ENCODE measurements around the gene OR6K2.

Gene OR6K2

DNA sequence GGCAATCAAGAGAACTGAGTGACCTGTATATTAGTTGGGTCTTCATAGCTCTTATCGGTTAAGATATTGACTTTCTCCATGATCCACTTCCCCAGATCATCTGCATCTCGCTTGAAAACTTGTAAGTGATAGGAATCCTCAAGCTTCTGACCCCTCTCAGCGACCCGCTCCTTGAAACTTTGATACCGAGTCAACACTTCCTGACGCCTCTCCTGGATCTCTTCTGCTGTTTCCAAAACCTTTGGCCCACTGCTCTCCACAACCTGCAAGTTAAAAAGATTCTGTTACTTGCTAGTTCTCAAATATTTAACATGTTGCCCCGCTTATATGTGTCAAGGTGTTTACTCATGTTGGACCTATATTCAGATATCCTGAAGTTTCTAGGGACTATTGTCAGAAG is 15.4 kb downstream of the OR6K2 start:
- no peak for DNase-seq

DNA sequence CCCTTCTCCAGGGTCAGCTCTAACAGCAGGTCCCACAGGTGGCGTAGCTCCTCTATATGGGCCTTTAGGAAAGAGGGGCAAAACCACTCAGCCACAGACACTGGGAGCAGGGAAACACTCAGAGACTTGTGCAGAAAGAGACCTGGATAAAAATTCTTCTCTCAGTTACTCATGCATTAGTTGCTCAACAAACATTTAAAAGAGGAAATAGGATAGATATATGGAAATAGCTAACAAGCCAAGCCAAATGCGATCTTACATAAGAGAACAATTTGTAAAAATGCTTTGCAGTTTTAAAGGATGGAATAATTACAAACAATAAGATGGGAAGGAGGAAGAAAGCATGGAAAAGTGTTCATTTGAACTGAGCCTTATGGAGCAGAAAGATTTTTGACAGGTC is 18.8 kb downstream of the OR6K2 start:
- DNase-seq: peak; percentile 39 to 79 (median 61)

DNA sequence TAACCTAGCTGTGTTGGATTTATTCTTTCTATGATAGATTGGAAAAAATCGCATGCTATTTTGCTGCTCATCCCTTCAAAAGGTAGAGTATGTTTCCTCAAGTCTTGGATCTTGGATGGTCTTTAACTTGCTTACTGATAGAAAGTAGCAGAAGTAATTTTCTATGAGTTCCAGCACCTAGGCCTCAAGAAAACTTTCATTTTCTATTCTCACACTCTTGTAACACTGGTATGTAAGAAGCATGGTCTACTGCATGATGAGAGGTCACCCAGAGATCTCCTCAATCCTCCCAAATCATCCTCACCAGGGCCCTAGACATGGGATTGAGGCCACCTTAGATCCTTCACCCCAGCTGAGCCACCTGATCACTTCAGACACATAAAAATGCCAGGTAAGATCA is 21.2 kb downstream of the OR6K2 start:
- DNase-seq: no peak

DNA sequence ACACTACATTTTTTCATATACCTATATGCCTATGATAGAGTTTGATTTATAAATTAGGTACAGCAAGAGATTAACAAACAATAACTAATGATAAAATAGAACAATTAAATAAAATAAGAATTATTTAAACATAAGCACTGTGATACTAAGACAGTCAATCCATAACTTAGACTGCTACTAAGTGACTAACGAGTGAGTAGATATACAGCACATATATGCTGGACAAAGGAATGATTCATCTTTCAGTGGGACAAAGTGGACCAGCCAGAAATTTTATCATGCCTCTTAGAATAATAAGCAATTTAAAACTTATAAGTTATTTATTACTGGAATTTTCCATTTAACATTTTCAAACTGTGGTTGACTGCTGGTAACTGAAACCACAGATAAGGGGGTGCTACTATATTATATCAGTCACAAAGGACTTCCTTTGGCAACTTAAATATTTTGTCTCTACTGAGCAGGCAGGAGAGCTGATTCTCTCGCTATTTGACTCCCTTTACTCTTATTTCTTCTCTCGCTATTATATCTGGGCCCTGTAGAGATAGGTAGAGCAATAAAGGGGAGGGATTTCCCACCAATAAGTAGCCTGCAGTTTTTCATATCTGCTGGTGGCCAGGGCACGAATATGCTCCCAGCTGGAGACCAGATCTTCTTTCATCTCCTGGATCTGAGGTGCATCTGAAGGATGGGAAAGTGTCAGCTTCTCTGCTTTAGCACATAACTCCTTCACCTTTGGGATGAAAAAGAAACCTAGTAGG is 24.7 kb downstream of the OR6K2 start:
- peak in 1 of 3 donors; percentile 27 for DNase-seq

DNA sequence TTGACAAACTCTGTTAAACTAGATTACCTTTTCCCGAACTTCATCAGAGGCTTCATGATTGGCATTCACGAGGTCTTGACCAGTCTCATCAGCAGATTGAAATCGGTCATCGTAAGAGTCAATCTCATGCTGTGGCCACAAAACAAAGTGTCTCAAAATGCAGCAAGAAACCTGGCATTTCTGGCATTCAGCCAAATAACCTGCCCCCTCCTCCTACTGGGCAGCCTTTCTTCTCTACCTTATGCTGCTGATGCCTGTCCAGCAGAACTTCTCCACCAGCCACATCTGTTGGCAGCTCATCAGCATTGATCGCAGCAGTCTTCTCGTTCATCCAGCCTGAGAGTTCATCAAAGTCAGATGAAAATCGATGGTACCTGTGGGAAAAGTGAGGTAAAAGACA is 26.1 kb downstream of the OR6K2 start:
- DNase-seq: no peak

DNA sequence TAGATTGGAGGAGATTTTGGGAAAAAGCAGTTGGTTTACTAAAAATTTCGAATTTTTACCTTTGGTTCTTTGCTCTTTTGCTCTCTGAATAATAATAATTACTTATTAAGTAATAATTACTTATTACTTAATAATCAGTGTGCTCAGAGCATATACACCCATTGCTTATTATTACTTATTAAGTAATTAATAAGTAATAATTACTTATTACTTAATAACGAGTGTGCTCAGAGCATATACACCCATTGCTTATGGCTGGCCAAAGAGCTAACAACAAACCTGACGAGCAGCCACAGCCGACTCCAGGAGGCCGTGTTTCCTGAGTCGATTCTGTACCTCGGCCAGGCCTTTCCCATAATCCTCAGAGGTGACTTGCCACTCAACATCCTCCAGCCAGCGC is 34.4 kb downstream of the OR6K2 start:
- DNase-seq: no peak

DNA sequence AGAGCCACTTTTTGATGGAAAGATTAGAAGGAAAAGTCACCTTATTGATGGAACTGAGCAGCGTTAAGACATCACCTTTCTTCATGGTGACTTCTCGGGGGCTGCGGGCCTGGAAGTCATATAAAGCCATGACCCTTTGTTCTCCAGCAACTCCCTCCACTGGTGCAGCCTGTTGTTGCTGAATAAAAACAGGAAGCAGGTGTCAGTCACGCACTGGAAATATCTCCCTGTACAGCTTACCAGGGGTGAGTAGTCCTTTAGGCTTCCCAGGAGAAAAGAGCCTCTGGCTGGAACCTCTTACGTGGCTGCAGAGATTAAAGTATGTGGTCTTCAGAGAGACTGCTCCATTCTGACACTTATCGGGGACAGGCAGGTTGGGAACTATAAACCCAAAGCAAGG is 45.9 kb downstream of the OR6K2 start:
- peak; percentile 53 to 54 (median 53) for DNase-seq

DNA sequence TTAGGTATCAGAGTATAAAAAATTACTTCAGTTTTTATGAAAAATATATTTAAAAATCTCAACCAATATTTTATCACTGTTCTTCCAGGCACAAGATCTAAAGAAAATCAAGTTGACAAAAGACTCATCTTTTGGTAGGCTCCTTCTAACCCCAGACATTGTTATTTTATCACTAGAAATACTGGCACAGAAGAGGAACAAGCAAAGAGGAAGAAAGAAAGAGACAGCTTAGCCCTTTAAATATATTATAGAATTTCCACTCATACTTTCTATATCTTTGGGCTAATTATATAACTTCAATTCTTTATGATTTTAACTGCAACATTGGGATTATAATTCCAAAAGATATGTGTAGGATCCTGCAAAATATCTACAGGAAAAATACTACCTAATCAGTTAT is 46.4 kb downstream of the OR6K2 start:
- DNase-seq: peak in 2 of 3 donors; percentile 35 to 36

DNA sequence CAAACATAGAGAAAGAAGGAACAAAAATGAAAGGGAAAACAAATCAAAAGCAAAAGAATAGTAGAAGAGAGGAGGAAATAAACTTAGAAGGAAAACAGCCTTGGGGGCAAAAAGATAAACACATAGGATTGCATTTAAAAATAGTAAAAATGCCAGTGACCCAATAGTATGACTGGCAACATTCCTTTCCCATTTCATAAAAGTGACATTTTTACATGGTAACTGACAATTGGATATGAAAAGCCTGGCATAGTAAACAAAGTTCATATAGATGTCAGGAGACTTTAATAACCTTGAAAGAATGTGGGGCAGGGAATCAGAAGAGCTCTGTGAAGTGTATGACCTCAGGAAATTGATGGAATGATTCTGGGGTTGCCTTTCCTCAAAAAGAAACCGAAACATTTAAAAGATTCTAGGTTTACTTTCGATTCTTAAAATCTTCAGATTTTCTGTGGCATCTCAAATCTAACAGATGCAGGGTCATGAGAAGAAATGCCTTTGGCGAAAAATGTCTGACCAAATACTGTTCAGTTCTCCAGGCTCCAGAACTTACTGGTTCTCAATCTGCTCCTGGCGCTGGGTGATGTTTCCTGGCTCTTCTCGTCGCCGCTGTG is 47.6 kb downstream of the OR6K2 start:
- no peak for DNase-seq
